H9 (cell line): ENCODE results near the gene TUB. TPM values are rescaled to one million over a fixed set of nuclear protein-coding genes. Genes with fewer than 3 reads are reported as not detected.

Source experiments
- DNase-seq: peaks from one replicate; pipeline ENCODE4 v3.0.0-alpha.2; 2017
- H2AFZ ChIP-seq: one replicate; pipeline ENCODE4 v1.6.1; 2013; ENCODE audit warnings: mild to moderate bottlenecking, low read length, control low read depth, moderate library complexity
- H2AK5ac ChIP-seq: 2 replicates; pipeline ENCODE4 v1.6.1; 2013; ENCODE audit warnings: low read length, control low read depth, mixed read lengths; ENCODE audit not compliant: insufficient read length
- H2BK120ac ChIP-seq: one replicate; pipeline ENCODE4 v1.6.1; 2013; ENCODE audit warnings: low read depth, mild to moderate bottlenecking, low read length, control low read depth, inconsistent platforms; ENCODE audit not compliant: poor library complexity, severe bottlenecking
- H2BK12ac ChIP-seq: 2 replicates; pipeline ENCODE4 v1.6.1; 2013; ENCODE audit warnings: low read length, control low read depth, mixed read lengths, low read depth; ENCODE audit not compliant: insufficient read length
- H2BK15ac ChIP-seq: 2 replicates; pipeline ENCODE4 v1.6.1; 2013; ENCODE audit warnings: low read depth, low read length, control low read depth
- H2BK20ac ChIP-seq: one replicate; pipeline ENCODE4 v1.6.1; 2013; ENCODE audit warnings: low read depth, mild to moderate bottlenecking, low read length, control low read depth, inconsistent platforms; ENCODE audit not compliant: poor library complexity, severe bottlenecking
- H2BK5ac ChIP-seq: 2 replicates; pipeline ENCODE4 v1.6.1; 2013; ENCODE audit warnings: low read length, control low read depth, mixed read lengths; ENCODE audit not compliant: insufficient read length
- H3K14ac ChIP-seq: 2 replicates; pipeline ENCODE4 v1.6.1; 2013; ENCODE audit warnings: low read length, control low read depth; ENCODE audit not compliant: insufficient read depth
- H3K18ac ChIP-seq: 2 replicates; pipeline ENCODE4 v1.6.1; 2013; ENCODE audit warnings: low read depth, mild to moderate bottlenecking, mixed read lengths, low read length, control low read depth; ENCODE audit not compliant: insufficient read length
- H3K23ac ChIP-seq: 2 replicates; pipeline ENCODE4 v1.6.1; 2013; ENCODE audit warnings: low read length, control low read depth, mixed read lengths, low read depth; ENCODE audit not compliant: insufficient read length
- H3K23me2 ChIP-seq: 2 replicates; pipeline ENCODE4 v1.6.1; 2013; ENCODE audit warnings: low read depth, mild to moderate bottlenecking, mixed read lengths, low read length, control low read depth; ENCODE audit not compliant: insufficient read length, poor library complexity, severe bottlenecking
- H3K27ac ChIP-seq: 2 replicates; pipeline ENCODE4 v1.5.1; 2013; ENCODE audit warnings: low read length, control low read depth, mixed read lengths, low read depth; ENCODE audit not compliant: insufficient read length
- H3K27me3 ChIP-seq: 2 replicates; pipeline ENCODE4 v1.6.1; 2013; ENCODE audit warnings: low read length, control low read depth, inconsistent platforms; ENCODE audit not compliant: insufficient read depth
- H3K4ac ChIP-seq: 2 replicates; pipeline ENCODE4 v1.6.1; 2013; ENCODE audit warnings: low read depth, mild to moderate bottlenecking, control low read depth, inconsistent platforms, low read length, moderate library complexity
- H3K4me1 ChIP-seq: 2 replicates; pipeline ENCODE4 v1.6.1; 2013; ENCODE audit warnings: low read length, control low read depth, inconsistent platforms; ENCODE audit not compliant: insufficient read depth
- H3K4me2 ChIP-seq: 2 replicates; pipeline ENCODE4 v1.6.1; 2013; ENCODE audit warnings: low read length, control low read depth, mixed read lengths; ENCODE audit not compliant: insufficient read length, insufficient read depth
- H3K56ac ChIP-seq: 2 replicates; pipeline ENCODE4 v1.6.1; 2013; ENCODE audit warnings: low read depth, mild to moderate bottlenecking, mixed read lengths, low read length, control low read depth; ENCODE audit not compliant: insufficient read length
- H3K79me1 ChIP-seq: 2 replicates; pipeline ENCODE4 v1.6.1; 2013; ENCODE audit warnings: low read depth, mild to moderate bottlenecking, moderate library complexity, low read length, control low read depth, inconsistent platforms; ENCODE audit not compliant: insufficient read depth, poor library complexity, severe bottlenecking
- H3K79me2 ChIP-seq: 2 replicates; pipeline ENCODE4 v1.6.1; 2013; ENCODE audit warnings: low read length, control low read depth, inconsistent platforms; ENCODE audit not compliant: insufficient read depth
- H3K9ac ChIP-seq: 2 replicates; pipeline ENCODE4 v1.6.1; 2013; ENCODE audit warnings: low read length, control low read depth, mixed read lengths; ENCODE audit not compliant: insufficient read length; ENCODE audit errors: extremely low read depth
- H3K9me3 ChIP-seq: one replicate; pipeline ENCODE4 v1.6.1; 2013; ENCODE audit warnings: low read depth, low read length, inconsistent platforms; ENCODE audit not compliant: control insufficient read depth
- H3T11ph ChIP-seq: one replicate; pipeline ENCODE4 v1.6.1; 2013; ENCODE audit warnings: mild to moderate bottlenecking, low read length, control low read depth, inconsistent platforms
- H4K20me1 ChIP-seq: one replicate; pipeline ENCODE4 v1.6.1; 2013; ENCODE audit not compliant: control insufficient read depth, insufficient read length, insufficient read depth
- H4K5ac ChIP-seq: 2 replicates; pipeline ENCODE4 v1.6.1; 2013; ENCODE audit warnings: low read depth, mild to moderate bottlenecking, mixed read lengths, low read length, control low read depth; ENCODE audit not compliant: insufficient read length
- H4K8ac ChIP-seq: replicated peaks from 2 replicates; pipeline ENCODE4 v1.6.1; 2013; ENCODE audit warnings: low read length, control low read depth, mixed read lengths, low read depth; ENCODE audit not compliant: insufficient read length
- H4K91ac ChIP-seq: 2 replicates; pipeline ENCODE4 v1.6.1; 2013; ENCODE audit warnings: low read depth, mild to moderate bottlenecking, moderate library complexity, mixed read lengths, low read length, control low read depth; ENCODE audit not compliant: insufficient read length
- H3K27ac Mint-ChIP-seq, 3 experiments: 2 replicates in 2 of 3; 3 replicates in 1 of 3; pipeline ENCODE4 v1.8.0; 2020 to 2021; ENCODE audit warnings: mixed read lengths in 3 of 3, mild to moderate bottlenecking in 1 of 3, moderate library complexity in 1 of 3
- H3K27me3 Mint-ChIP-seq: 2 replicates; pipeline ENCODE4 v1.8.0; 2021; ENCODE audit warnings: low read depth, mild to moderate bottlenecking, moderate library complexity, mixed read lengths
- H3K36me3 Mint-ChIP-seq, 3 experiments: 2 replicates in 2 of 3; 3 replicates in 1 of 3; pipeline ENCODE4 v1.8.0; 2020 to 2021; ENCODE audit warnings: low read depth in 3 of 3, mixed read lengths in 3 of 3; ENCODE audit not compliant: insufficient read depth in 1 of 3
- H3K4me1 Mint-ChIP-seq, 2 experiments: 2 replicates each; pipeline ENCODE4 v1.8.0; 2020; ENCODE audit warnings: mixed read lengths in 2 of 2
- H3K4me3 Mint-ChIP-seq, 2 experiments: 2 replicates in 1 of 2; 3 replicates in 1 of 2; pipeline ENCODE4 v1.8.0; 2020 to 2021; ENCODE audit warnings: mild to moderate bottlenecking in 2 of 2, mixed read lengths in 2 of 2, moderate library complexity in 1 of 2
- H3K9me3 Mint-ChIP-seq, 2 experiments: 2 replicates in 1 of 2; 3 replicates in 1 of 2; pipeline ENCODE4 v1.8.0; 2020; ENCODE audit warnings: mild to moderate bottlenecking in 2 of 2, mixed read lengths in 2 of 2, moderate library complexity in 1 of 2
- CTCF ChIP-seq: fragments of 200-600 bp; sonication (generic); conservative IDR thresholded peaks from 3 replicates; pipeline ENCODE4 v1.8.0; 2021; ENCODE audit warnings: antibody characterized with exemption, mild to moderate bottlenecking
- WGBS: extraction: QIAGEN DNeasy Blood & Tissue Kit; methylation state at CpG from one replicate; pipeline ENCODE4 v1.1.7; 2013; ENCODE audit warnings: missing lambda C conversion rate, low lambda C conversion rate, mixed read lengths; ENCODE audit not compliant: insufficient read length; ENCODE audit errors: extremely low coverage; 5-methylcytosine and 5-hydroxymethylcytosine counted together
- total RNA-seq: library from RNA; stranded (reverse); gene quantifications from 2 replicates; pipeline ENCODE4 v1.2.1, GENCODE V29; 2021

The TUB gene
- total RNA-seq, 1 experiment from 2014 or later = 14.8 TPM

- no peaks in the 10 kb centered on the region for H3K79me1 ChIP-seq
- Mint-ChIP-seq H3K9me3 (no peaks in the 10 kb centered on the region), H3K27ac (no peak overlapping the region), H3K4me1 (peaks cover 2 to 4% of the 10 kb centered on the region in 2 experiments), H3K27me3 (peaks cover 35% of the 10 kb centered on the region), H3K4me3 (no peak overlapping the region), H3K36me3 (no peaks in the 10 kb centered on the region)
- H2AK5ac ChIP-seq = no peak overlapping the region
- no peak overlapping the region for H4K91ac ChIP-seq
- H2BK120ac ChIP-seq = no peak overlapping the region
- H4K5ac ChIP-seq = no peak overlapping the region
- no peak overlapping the region for H3K4ac ChIP-seq
- no peak overlapping the region for H2BK20ac ChIP-seq
- H3T11ph ChIP-seq = no peak overlapping the region
- no peak overlapping the region for H3K23ac ChIP-seq
- H3K14ac ChIP-seq = no peak overlapping the region
- no peak overlapping the region for H2BK5ac ChIP-seq
- H3K18ac ChIP-seq = no peak overlapping the region
- no peak overlapping the region for H3K27ac ChIP-seq
- no peak overlapping the region for H3K4me2 ChIP-seq
- H2AFZ ChIP-seq = no peak overlapping the region
- no peaks in the 10 kb centered on the region for H3K27me3 ChIP-seq
- no peak for DNase-seq
- no CpG with 5 or more reads among the region's 8 CpGs for WGBS
- H2BK15ac ChIP-seq = no peak overlapping the region
- no peaks in the 10 kb centered on the region for H3K23me2 ChIP-seq
- no peaks in the 10 kb centered on the region for H3K4me1 ChIP-seq
- H3K9ac ChIP-seq = no peak overlapping the region
- no peaks in the 10 kb centered on the region for H4K20me1 ChIP-seq
- no peak for TF ChIP-seq CTCF
- no peak overlapping the region for H3K56ac ChIP-seq
- H4K8ac ChIP-seq = no peak overlapping the region
- H3K9me3 ChIP-seq = no peaks in the 10 kb centered on the region
- no peak overlapping the region for H2BK12ac ChIP-seq
- no peaks in the 10 kb centered on the region for H3K79me2 ChIP-seq
These were observed 42.6 kb upstream of the TUB start for GRCh38 chr11:8038393-8038792.
